HG02973 (cell line): ENCODE measurements around the gene ZCCHC14.
"Not testable (repeated sequence)": the region's sequence is repeated elsewhere in the genome, so short reads cannot be mapped to it uniquely, and the experiment has no call there.

ENCODE experiments used
- ATAC-seq: cut with Tn5 transposase; IDR thresholded peaks from one replicate; pipeline ENCODE4 v1.9.1; 2021; ENCODE audit warnings: moderate library complexity; ENCODE audit not compliant: unreplicated experiment

ZCCHC14 gene

DNA sequence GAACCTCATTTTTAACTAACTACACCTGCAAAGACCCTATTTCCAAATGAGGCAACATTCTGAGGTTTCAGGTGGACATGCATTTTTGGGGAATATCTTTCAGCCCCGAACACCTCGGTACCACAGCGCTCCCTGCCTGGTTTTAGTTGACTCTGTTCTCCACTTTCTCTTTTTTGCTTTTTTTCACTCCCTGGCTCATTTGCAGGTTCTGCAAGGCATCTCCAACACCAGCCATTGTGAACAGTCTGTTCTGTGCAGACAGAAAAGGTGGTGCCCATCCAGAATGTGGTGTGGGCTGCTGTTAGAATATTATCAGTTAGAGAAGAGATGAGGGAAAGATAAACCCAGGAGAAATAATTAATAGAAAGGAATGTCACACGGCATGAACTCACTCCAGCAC, 32.5 kb upstream of the ZCCHC14 start:
- ATAC-seq: no peak

DNA sequence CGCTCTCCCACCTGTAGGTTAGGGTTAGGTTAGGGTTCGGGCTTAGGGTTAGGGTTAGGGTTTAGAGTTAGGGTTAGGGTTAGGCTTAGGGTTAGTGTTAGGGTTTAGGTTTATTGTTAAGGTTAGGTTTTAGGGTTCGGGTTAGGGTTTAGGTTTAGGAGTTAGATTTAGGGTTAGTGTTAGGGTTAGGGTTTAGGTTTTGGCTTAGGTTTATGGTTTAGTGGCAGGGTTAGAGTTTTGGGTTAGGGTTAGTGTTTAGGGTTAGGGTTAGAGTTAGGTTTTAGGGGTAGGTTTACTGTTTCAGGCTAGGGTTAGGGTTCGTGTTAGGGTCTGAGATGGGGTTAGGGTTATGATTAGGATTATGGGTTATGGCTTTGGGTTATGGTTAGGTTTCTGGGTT, 31.6 kb upstream of the ZCCHC14 start:
- no peak for ATAC-seq

DNA sequence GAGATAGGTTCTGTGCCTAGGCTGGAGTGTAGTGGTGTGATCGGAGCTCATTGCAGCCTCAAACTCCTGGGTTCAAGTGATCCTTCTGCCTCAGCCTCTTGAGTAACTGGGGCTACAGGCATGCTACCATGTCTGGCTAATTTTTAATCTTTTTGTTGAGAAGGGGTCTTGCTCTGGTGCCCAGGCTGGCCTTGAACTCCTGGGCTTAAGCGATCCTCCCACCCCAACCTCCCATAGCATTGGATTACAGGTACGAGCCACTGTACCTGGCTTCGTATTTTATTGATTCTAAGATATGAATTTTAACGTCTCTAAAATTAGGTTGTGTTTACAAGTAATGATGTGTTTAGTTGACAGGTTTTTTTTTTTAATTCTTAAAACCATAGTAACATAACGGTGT, 30.8 kb upstream of the ZCCHC14 start:
- ATAC-seq: not testable (repeated sequence)

- not testable (repeated sequence) for ATAC-seq
Observed at GRCh38 chr16:87521764-87522163, 28.9 kb upstream of the ZCCHC14 start.

GRCh38 chr16:87519170-87519569, 26.3 kb upstream of the ZCCHC14 start:
- not testable (repeated sequence) for ATAC-seq

GRCh38 chr16:87518430-87519051, 25.7 kb upstream of the ZCCHC14 start:
- ATAC-seq: not testable (repeated sequence)

DNA sequence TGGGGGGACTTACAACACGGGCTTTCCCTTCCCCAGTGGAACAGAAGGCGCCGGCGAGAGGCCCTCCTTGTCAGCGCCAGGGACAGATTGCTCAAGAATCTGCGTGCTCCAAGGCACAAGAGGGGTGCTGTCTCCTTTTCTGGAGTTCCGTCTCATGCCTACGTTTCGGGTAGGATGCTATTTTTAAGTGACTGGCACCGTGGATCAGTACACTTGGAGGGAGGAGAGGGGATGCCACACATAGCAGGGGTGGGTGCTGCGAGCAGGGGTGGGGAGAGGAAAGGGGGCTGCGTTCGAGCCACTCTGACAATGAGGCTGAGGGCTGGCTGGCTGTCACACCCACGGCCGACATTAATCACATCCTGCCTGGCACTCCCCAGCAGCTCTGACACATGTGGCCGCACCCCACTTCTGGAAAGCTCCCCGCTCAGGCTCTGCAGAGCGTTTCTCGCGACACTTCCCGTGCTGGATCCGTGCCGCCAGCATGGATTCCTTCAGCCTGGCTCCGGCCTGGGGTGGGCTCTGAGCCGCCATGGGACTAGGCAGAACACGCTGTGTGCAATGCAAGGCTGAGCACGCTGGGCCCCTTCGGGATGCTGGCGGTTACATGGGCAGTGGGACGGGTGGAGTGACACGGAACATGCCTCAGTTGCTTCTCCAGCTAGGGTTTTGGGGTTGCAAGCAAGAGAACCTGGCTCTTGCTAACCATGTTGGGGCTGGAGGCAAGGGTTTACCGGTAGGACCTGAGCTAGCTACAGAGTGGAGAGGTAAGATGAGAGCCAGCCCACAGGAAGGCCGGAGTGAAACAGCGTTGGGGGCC, 25.0 kb upstream of the ZCCHC14 start:
- ATAC-seq: not testable (repeated sequence)

DNA sequence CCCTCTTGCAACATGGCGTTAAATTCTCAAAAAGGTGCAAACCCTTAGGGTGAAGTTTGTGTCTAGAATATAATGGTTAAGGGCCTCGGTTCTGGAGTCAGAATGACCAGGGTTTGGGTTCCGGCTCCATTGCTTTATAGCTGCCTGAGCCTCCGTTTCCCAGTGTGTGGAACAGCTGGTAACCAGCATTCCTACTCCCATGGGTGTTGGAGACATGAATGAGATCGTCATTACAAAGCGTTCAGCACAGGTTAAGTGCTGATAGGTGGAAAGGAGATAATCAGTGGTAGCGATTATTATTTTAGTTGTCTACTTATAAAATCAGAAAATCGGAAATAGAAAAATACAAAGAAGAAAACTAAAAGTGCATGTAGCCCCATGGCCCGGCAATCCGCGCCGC, 23.5 kb upstream of the ZCCHC14 start:
- ATAC-seq: no peak

- no peak for ATAC-seq
Observed at GRCh38 chr16:87515475-87516330, 22.9 kb upstream of the ZCCHC14 start.

DNA sequence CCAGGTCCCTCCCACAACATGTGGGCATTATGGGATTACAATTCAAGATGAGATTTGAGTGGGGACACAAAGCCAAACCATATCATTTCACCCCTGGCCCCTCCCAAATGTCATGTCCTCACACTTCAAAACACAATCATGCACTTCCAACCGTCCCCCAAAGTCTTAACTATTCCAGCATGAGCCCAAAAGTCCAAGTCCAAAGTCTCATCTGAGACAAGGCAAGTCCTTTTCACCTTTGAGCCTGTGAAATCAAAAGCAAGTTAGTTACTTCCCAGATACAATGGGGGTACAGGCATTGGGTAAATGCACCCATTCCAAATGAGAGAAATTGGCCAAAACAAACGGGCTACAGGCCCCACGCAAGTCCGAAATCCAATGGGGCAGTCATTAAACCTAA, 17.0 kb upstream of the ZCCHC14 start:
- ATAC-seq: not testable (repeated sequence)

- ATAC-seq: no peak
Observed at GRCh38 chr16:87507351-87508069, 14.7 kb upstream of the ZCCHC14 start.

DNA sequence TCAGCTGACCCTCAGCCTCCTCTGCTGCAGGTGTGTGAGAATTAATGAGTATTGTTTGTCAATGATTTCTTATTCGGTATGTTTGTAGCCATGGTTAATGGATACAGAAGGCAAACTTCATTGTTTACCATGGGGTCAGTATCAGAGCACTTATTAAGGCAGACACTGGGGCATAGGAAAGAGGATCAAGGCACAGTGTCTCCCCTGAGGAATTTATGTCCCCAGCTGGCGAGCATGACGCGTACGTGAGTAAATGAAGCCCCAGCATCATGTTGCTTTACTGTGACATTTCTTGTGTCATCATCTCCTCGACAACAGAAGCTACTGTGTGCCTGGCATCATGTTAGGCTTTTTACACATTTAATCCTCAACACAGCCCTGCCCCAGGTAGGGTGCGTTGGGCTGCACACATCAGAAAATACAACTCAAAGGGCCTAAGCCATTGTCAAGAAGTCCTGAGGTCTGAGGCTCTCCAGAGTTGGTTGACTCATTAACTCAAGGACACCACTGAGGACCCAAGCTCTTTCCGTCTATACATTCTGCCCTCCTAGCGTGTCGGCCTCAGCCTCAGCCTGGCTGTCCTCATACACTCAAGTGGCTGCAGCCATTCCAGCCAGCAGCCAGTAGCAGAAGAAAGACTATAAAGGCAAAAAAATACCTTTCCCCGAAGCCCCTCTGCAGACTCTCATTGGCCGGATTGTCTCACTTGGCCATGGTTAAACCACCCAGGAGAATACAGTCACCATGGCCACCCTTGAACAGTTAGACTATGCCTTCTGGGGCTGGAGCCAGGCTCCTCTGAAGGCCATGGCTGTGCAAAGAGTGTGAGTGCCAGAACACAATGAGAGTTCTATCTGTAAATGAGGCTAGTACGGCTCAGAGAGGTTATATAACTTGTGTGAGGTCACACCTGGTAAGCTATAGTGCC, 13.9 kb upstream of the ZCCHC14 start:
- no peak for ATAC-seq

DNA sequence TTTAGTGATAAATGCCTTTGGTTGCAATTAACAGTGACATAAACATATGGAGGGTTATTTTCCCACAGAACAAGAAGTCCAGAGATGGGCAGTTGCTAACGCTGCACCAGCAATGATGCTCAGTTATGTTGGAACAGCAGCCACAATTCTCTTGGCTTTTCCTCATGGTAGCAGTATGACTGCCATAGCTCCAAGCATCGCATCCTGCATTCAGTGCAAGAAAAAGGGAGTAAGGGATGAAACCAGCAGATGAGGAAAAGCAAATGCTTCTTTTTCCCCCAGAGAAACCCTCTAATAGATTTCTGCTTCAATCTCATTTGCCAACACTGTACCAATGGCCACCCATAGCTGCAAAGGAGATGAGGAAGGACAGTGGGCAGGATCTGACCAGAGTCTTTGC, 13.0 kb upstream of the ZCCHC14 start:
- no peak for ATAC-seq

DNA sequence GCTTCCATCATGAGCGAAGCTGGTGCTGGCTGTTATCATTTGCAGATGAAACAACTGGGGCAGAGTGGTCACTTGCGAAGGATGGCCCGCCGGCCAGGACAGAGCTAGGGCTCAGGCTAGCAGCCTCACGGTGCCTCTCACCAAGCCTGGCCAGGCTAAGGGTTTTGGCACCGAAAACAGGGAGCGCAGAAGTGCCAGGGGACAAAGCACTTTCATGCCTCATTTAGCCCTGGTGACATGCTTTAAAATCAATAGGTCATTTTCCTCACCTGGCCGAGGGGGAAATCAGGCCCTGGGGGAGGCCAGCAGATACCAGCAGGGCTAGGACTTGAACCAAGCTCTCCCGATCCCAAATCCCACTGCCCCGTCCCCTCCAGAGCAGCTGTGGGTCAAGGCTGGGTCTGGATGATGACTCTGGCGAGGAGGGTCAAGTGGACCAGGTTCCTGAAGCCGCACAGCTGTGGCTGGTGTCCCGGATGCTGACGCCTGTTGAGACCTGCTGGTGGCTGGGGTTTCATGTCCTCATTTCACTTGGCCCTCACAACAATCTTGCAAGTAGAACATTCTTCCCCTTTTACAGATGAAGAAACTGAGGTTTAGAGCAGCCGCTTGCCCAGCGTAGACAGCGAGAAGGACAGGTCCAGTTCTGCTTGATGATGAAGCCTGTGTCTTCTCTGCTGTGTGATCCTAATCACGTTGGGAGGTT, 10.6 kb upstream of the ZCCHC14 start:
- not testable (repeated sequence) for ATAC-seq

GRCh38 chr16:87502308-87502969, 9.6 kb upstream of the ZCCHC14 start:
- ATAC-seq: no peak

GRCh38 chr16:87501117-87501516, 8.3 kb upstream of the ZCCHC14 start:
- no peak for ATAC-seq

GRCh38 chr16:87499189-87499486, 6.3 kb upstream of the ZCCHC14 start:
- ATAC-seq: no peak

GRCh38 chr16:87498324-87499188, 5.7 kb upstream of the ZCCHC14 start:
- no peak for ATAC-seq
